T-helper 2 cell (primary cell): Measurements from ENCODE around the gene DGUOK.
"Not testable (repeated sequence)": the region's sequence is repeated elsewhere in the genome, so short reads cannot be mapped to it uniquely, and the experiment has no call there.

ENCODE experiments used
- DNase-seq, 5 experiments: peaks; one replicate each; pipeline versions ENCODE4 v3.0.0 to v3.0.0-alpha.2; 2012 to 2022

The DGUOK gene

DNA sequence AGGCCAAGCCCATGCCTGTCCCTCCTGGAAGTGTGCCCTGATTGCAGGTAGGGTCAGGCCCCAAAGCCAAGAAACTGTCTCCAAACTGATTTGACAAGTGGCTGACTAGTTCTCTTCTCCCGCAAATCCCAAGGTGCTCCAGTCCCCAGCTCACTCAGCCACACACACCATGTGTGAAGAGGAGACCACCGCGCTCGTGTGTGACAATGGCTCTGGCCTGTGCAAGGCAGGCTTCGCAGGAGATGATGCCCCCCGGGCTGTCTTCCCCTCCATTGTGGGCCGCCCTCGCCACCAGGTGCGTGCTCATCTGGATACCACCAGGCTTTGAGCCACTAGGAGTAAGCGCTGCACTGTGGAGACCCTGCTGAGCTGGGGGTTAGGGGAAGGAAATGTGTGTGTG is 25.5 kb upstream of the DGUOK start:
- DNase-seq: no peak

DNA sequence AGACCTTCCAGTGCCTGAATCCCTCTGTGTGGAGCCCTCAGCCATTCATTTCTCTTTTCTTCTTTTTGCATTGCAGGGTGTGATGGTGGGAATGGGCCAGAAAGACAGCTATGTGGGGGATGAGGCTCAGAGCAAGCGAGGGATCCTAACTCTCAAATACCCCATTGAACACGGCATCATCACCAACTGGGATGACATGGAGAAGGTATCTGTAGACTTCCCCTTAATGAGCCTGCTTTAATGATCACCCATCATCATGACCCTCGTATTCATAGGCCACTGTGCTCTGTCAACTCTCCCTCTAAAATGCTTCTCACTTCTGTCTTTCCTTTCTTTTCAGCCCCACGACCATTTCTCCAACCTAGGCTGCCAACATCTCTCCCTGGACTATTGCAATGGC is 24.4 kb upstream of the DGUOK start:
- no peak for DNase-seq

- no peak for DNase-seq
Measured at GRCh38 chr2:73903313-73903712, 23.4 kb upstream of the DGUOK start.

DNA sequence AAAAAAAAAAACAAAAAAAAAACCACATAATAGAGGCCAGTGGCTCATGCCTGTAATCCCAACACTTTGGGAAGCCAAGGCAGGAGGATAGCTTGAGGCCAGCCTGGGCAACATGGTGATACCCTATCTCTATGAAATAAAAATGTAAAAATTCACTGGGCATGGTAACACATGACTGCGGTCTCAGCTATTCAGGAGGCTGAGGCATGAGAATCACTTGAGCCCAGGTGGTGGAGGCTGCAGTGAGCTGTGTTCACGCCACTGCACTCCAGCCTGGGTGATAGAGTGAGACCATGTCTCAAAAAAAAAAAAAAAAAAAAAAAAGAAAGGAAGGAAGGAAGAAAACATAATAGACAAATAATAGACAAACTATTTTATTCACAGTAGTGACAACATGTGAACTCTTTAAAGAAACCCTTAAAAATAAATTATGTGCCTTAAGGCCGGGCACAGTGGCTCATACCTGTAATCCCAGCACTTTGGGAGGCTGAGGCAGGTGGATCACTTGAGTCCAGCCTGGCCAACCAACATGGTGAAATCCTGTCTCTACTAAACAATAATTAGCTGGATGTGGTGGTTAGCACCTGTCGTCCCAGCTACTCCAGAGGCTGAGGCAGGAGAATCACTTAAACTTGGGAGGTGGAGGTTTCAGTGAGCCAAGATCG is 22.6 kb upstream of the DGUOK start:
- DNase-seq: not testable (repeated sequence)

GRCh38 chr2:73904952-73905351 is 21.7 kb upstream of the DGUOK start:
- no peak for DNase-seq

GRCh38 chr2:73906847-73907505 is 19.7 kb upstream of the DGUOK start:
- DNase-seq: no peak

DNA sequence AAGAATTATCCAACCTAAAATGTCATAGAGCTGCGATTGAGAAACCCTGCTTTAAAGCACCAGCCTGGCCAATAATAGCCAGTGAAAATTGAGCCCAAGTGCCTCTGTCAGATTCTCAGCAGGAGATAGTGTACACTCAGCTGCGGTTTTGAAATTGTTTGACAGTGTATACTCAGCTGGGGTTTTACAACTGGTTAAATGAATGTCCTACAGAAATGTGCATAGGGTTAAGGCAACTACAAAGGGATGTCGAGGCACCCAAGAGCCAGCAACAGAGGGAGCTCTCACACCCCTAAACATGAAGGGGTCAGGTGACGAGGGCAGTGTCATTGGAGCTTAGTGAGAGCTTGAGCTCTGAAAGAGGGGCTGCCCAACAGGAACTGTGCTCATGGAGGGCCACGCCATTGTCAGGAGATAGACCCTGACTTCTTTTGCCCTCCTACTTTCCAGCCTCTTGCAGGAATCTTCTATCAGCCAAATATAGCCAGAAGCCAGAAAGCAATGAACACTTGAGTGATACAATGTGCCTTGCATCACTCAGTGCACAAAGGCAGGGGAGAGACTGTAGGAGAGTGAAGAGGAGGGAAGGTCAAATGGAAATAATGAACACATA is 18.7 kb upstream of the DGUOK start:
- peak in 4 of 5 experiments; percentile 21 to 78 (median 31) for DNase-seq

- no peak for DNase-seq
Measured at GRCh38 chr2:73908689-73909652, 17.7 kb upstream of the DGUOK start.

GRCh38 chr2:73910873-73911547 is 15.7 kb upstream of the DGUOK start:
- DNase-seq: no peak

DNA sequence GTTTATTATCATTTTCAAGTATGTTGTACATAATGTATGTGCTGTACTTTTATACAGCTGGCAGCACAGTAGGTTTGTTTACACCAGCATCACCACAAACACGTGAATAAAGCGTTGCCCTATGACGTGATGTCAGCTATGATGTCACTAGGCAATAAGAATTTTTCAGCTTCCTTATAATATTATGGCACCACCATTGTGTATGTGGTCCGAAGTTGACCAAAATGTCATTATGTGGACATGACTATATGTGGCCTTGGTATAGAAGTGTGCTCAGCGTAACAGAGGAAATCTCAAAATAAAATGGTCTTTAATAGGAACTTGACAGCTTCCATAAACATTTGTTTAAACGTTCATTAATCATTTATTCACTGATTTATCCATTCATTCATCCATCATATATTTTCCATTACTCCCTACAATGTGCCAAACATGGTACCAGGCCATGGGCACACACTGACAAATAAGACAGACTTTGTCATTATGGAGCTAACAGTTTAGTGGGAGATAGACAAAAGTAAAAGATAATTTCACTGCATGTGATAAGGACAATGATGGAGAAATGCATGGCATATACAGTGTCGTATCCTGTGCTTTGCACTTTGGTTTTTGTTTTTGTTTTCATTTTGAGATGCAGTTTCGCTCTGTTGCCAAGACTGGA is 15.0 kb upstream of the DGUOK start:
- no peak for DNase-seq

DNA sequence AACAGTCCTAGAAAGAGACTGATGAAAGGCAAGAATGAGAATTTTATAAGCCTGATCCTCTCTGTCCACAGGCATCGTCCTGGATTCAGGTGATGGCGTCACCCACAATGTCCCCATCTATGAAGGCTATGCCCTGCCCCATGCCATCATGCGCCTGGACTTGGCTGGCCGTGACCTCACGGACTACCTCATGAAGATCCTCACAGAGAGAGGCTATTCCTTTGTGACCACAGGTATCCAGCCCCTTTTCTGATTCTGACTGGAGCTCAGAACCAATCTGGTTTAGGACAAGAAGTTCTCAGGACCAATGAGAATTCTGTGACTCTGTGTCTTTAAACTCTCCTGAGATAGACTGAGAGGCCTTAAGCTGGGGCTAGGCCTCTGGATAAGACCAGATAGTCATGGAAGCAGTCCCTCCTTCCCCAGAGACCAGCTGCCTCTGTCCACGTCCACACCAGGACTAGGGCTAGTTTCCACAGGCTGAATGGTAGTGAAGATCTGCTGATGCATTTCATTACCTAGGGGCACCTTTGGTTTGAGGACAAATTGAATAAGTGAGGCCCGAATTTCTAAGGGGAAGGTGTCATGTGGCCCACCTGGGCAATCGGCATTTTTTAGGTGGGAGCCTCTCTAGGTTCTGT is 13.1 kb upstream of the DGUOK start:
- DNase-seq: no peak

DNA sequence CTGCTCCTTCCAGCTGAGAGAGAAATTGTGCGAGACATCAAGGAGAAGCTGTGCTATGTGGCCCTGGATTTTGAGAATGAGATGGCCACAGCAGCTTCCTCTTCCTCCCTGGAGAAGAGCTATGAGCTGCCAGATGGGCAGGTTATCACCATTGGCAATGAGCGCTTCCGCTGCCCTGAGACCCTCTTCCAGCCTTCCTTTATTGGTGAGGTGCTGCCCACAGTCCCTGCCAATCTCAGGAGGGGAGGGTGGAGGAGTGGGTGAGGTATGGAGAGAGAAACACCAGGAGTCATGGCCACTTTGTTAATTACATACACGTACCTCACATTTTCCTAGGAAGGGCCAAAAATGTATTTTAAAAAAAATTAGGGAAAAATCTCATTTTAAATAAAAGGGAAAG is 12.0 kb upstream of the DGUOK start:
- no peak for DNase-seq

GRCh38 chr2:73915437-73915993 is 11.2 kb upstream of the DGUOK start:
- no peak for DNase-seq

GRCh38 chr2:73916666-73917065 is 10.0 kb upstream of the DGUOK start:
- DNase-seq: no peak

DNA sequence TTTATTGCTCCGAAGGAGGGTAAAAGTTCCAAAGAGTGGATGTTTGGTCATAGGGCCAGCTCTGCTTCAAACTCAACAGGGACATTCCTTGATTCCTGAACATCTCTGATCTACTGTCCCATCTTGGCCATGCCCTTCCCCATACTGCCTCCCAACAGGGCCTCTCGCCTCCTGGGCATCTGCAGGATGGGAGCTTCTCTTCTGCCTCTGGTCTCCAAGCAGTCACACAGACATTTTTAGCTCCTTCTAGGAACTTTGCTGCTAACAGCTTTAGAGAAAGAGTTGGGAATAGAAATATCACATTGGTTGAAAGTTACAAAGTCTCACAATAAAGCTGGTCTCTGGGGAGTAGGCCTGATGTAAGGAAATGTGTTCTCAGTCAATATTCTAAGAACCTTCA is 9.4 kb upstream of the DGUOK start:
- no peak for DNase-seq

GRCh38 chr2:73917696-73918207 is 8.9 kb upstream of the DGUOK start:
- DNase-seq: no peak

DNA sequence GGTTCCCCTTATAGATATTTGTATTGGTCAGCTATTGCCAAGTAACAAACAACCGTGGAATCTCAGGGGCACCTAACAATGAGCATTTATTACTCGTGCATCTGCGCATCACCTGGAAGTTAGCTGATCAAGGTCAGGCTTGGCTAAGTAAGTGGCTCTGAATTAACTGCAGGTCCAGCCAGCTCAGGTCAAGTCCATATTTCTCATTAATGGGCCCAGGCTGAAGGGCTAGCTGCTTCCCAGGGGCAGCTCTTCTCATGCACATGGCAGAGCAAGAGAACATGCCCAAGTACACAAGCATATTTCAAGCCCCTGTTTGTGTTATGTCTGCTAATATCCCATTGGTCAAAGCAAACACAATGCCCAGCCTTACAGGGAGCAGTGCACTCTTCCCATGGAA is 7.8 kb upstream of the DGUOK start:
- DNase-seq: no peak

GRCh38 chr2:73919596-73920228 is 7.0 kb upstream of the DGUOK start:
- no peak for DNase-seq

- peak in 2 of 5 experiments; percentile 25 to 43 for DNase-seq
Measured at GRCh38 chr2:73920577-73921545, 5.8 kb upstream of the DGUOK start.
